Astrocyte of the spinal cord (primary cell): ENCODE data around the gene JPH3.

Experiments
- DNase-seq: peaks from one replicate; pipeline ENCODE4 v3.0.0; 2011; ENCODE audit warnings: low read depth, low spot score
- H3K4me3 ChIP-seq: 2 replicates; pipeline ENCODE4 v1.5.1; 2011; ENCODE audit warnings: low read depth, mild to moderate bottlenecking, low read length, moderate library complexity
- in situ Hi-C: cut with HindIII; loops from 2 replicates; pipeline ENCODE4 v1.10.0; 2017; ENCODE audit warnings: low sequenced_read_pairs
- TF ChIP-seq, protein P1 (sequence below): IDR thresholded peaks from 2 replicates; pipeline ENCODE4 v1.5.1; 2012; ENCODE audit warnings: low read depth, mild to moderate bottlenecking, low read length, inconsistent platforms

JPH3 gene

DNA sequence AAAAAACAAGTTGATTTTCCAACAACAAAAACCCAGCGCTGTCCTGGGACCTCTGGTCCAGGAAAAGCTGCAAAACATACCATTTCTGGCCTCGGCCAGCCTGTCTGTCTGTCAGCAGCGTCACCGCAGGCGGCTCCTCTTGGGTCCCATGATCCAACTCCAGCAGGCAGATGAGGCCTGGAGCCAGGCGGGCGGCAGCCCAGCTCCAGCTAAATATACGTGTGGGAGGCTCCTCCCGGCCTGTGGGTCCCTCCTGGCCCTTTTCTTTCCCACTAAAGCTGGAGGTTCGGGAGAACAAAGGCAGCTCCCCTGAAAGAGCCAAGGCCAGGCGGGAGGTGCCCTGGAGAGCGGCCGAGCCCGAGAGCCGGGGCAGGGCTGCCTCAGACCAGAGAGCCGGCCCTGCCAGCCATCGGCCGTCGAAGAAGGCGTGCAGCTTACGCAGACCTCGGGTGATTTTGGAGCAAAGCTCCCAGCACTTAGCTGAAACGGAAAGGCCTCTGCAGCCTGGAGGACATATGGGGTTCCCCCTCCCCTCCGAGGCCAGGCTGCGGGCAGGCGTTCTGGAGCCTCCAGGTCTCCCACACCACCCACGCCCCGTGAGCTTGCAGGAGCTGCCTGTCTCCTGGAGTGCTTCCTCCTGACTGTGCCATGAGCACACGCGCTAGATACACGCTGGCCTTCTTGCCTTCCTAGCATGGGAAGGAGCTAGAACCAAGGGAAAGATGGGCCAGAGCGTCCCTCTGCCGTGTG lies 19.9 kb upstream of the JPH3 start:
- TF ChIP-seq, protein P1, sequence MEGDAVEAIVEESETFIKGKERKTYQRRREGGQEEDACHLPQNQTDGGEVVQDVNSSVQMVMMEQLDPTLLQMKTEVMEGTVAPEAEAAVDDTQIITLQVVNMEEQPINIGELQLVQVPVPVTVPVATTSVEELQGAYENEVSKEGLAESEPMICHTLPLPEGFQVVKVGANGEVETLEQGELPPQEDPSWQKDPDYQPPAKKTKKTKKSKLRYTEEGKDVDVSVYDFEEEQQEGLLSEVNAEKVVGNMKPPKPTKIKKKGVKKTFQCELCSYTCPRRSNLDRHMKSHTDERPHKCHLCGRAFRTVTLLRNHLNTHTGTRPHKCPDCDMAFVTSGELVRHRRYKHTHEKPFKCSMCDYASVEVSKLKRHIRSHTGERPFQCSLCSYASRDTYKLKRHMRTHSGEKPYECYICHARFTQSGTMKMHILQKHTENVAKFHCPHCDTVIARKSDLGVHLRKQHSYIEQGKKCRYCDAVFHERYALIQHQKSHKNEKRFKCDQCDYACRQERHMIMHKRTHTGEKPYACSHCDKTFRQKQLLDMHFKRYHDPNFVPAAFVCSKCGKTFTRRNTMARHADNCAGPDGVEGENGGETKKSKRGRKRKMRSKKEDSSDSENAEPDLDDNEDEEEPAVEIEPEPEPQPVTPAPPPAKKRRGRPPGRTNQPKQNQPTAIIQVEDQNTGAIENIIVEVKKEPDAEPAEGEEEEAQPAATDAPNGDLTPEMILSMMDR = no peak
- in situ Hi-C loops = no loop called here
- peak; percentile 80 for DNase-seq
- no peak overlapping the region for H3K4me3 ChIP-seq

DNA sequence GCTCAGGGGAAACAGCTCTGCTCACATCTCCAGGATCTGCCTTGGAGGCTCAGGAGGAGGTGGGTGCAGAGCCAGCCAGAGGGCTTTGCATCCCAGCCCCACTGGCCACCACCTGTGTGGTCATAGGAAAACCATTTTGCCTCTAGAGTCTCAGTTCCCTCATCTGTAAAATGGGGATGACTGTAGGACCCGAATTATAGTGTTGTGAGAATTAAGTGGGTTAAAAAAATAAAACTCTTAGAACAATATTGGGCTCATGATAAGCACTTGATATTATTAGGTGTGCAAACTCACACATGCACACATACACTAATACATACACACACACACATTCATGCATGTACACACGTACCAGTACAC lies 19.4 kb upstream of the JPH3 start:
- H3K4me3 ChIP-seq = no peak overlapping the region
- DNase-seq = no peak
- TF ChIP-seq, protein P1 = no peak
- in situ Hi-C loops = no loop called here

DNA sequence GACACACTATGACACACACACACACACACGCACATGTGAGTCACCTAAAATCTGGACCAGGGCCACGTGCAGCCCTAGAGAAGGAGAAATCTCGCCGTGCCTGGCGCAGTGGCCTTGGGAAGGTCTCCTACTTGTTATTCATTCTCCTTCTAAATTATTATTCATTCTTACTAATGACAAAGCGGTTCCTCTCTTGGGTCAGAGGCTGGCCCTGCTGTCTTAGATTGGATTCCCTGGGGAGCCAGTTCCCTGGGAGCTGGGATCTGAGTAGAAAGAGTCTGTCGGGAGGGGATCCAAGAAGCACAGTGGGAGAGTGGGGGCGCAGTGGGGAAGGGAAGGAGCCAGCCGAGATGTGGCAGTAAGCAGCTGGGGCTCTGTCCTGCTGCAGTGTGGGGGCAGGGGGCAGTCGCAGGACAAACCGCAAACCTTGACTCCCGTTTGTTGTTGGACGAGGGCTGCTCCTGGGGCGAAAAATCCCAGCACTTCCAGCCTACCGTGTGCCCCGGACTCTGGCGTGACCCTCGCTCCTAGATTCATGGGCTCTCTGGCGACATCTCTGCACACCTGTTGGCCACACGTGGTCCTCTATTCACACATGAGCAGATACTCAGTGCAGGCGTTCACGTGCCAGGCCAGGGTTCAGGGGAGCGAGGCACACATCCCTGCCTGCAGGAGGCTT lies 18.7 kb upstream of the JPH3 start:
- peak; percentile 65 for DNase-seq
- no peak overlapping the region for H3K4me3 ChIP-seq
- in situ Hi-C loops = no loop called here
- TF ChIP-seq, protein P1 = no peak

DNA sequence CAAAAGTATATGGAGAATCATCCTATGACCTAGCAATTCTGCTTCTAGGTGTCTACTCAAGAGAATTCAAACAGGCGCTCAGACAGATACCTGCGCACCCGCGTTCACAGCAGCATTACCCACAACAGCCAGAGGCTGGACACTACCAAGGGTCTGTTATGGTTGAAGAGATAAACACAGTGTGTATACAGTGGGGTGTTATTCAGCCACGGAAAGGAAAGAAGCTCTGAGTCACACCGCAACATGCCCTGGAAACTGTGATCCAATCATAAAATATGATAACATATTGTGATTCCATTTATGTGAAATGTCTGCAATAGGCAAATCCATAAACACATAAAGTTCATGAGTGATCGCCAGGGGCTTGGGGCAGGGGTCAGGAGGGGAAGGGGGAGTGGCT lies 18.0 kb upstream of the JPH3 start:
- in situ Hi-C loops = no loop called here
- H3K4me3 ChIP-seq = no peak overlapping the region
- TF ChIP-seq, protein P1 = no peak
- DNase-seq = peak; percentile 22

DNA sequence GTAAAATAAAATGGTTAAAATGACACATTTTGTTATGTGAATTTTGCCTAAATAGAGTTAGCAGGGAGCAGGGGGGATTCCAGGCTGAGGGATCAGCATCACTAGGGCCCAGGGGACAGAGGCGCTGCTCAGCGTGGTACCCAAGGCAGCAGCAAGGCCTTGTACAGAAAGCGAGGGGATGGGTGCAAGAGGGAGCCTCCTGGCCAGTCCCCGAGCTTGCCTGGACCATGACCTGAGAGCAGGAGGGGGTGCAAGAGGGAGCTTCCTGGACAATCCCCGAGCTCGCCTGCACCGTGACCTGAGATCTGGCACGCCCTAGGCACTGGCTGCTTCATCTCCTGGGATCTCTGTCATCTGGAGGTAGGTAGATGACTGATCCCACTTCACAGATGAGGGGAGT lies 17.3 kb upstream of the JPH3 start:
- TF ChIP-seq, protein P1 = no peak
- in situ Hi-C loops = no loop called here
- no peak for DNase-seq
- H3K4me3 ChIP-seq = no peak overlapping the region

DNA sequence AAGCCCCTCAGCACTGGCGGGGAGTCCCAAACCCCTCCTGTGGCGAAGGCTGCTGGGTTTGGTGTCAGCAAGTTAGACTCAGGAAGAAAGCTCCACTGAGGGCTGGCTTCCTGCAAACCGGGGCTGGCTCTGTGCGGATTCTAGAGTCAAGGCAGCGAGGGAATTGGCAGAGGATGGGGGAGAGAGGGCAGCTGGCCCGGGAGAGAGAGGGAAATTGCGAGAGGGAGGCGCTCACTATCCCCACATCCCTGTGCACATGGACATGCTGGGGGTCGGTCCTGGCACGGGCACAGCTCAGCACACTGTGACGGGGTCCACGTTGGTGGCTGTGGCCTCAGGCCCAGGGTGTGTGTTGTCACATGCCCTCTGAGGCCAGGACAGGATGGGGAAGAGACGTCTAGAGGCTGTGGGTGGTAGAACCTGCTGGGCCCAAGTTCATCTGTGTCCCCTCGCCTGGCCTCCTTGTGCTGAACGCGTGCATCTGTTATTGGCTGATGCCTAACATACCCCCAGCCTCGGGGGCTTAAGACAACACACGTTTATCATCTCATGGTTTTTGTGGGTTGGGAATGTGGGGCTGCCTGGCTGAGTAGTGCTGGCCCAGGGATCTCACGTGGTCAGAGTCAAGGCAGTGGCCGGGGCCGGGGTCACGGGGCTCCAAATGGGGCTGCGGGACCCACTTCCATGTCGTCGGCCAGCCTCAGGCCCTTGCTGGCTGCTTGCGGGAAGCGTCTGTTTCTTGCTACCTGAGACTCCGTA lies 16.7 kb upstream of the JPH3 start:
- DNase-seq = no peak
- no peak overlapping the region for H3K4me3 ChIP-seq
- TF ChIP-seq, protein P1 = no peak
- in situ Hi-C loops = no loop called here
